Measurements from ENCODE around the gene CLCN4.

DNA sequence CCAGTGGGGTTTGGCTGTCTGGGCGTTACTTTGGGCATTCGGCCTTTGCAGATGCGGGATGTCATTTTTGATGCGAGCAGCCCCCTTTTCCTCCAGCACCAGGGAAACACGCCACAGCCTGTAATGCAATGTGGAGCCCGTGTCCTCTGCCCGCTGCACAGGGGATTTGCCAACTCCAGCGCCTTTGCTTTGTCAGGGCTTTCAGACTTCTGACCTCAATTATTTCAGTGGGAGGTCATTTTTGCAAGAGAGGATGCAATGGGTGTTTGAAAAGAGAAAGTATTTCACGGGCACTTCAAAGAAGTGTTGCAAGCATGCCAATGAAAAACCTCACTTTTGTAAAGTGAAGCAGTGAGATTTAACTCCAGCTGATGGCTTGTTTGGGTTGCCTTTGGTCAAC is 11.5 kb downstream of the CLCN4 start:
- TF ChIP-seq POLR2A (IDR thresholded peaks at IDR 0.05) = no peak
- TF ChIP-seq, protein P1, sequence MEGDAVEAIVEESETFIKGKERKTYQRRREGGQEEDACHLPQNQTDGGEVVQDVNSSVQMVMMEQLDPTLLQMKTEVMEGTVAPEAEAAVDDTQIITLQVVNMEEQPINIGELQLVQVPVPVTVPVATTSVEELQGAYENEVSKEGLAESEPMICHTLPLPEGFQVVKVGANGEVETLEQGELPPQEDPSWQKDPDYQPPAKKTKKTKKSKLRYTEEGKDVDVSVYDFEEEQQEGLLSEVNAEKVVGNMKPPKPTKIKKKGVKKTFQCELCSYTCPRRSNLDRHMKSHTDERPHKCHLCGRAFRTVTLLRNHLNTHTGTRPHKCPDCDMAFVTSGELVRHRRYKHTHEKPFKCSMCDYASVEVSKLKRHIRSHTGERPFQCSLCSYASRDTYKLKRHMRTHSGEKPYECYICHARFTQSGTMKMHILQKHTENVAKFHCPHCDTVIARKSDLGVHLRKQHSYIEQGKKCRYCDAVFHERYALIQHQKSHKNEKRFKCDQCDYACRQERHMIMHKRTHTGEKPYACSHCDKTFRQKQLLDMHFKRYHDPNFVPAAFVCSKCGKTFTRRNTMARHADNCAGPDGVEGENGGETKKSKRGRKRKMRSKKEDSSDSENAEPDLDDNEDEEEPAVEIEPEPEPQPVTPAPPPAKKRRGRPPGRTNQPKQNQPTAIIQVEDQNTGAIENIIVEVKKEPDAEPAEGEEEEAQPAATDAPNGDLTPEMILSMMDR (IDR thresholded peaks at IDR 0.05) = no peak

Measured in upper lobe of left lung (tissue), 4 donors.